Urinary bladder (tissue), 4 donors: ENCODE results near the gene ITPR2. TPM values are rescaled to one million over a fixed set of nuclear protein-coding genes. Genes with fewer than 3 reads are reported as not detected.
A peak's percentile ranks its signal among the peaks of the same experiment; 100 is the strongest.
"Not testable (repeated sequence)": the region's sequence is repeated elsewhere in the genome, so short reads cannot be mapped to it uniquely, and the experiment has no call there.

Experiments
- DNase-seq: peaks from one replicate; pipeline ENCODE4 v3.0.0-alpha.2; 2015; ENCODE audit errors: extremely low spot score
- H3K27ac ChIP-seq: one replicate; pipeline ENCODE4 v1.5.1; 2013; ENCODE audit warnings: low read depth, mild to moderate bottlenecking, moderate library complexity
- H3K36me3 ChIP-seq: one replicate; pipeline ENCODE4 v1.6.1; 2013; ENCODE audit warnings: mild to moderate bottlenecking, moderate library complexity; ENCODE audit not compliant: insufficient read depth
- H3K4me1 ChIP-seq: one replicate; pipeline ENCODE4 v1.6.1; 2013; ENCODE audit warnings: mild to moderate bottlenecking, moderate library complexity; ENCODE audit not compliant: insufficient read depth
- H3K4me3 ChIP-seq: one replicate; pipeline ENCODE4 v1.5.1; 2013; ENCODE audit warnings: low read depth, low read length
- WGBS: extraction: QIAGEN DNeasy Blood & Tissue Kit; methylation state at CpG from one replicate; pipeline ENCODE4 v1.1.7; 2013; 5-methylcytosine and 5-hydroxymethylcytosine counted together
- polyA plus RNA-seq: library from polyadenylated mRNA; stranded (reverse); fragments of 200-250 nt; gene quantifications from one replicate; pipeline ENCODE4 v1.2.3, GENCODE V29; 2013
- total RNA-seq: library from RNA; depleted of rRNA; stranded (reverse); fragments of >200 nt; gene quantifications from one replicate; pipeline ENCODE4 v1.2.3, GENCODE V29; 2014
- donor health status: healthy with polysubstance abuse.
- donor health status: healthy.

The ITPR2 gene
- total and polyA plus RNA-seq, 2 donors = 5.6 to 48.2 TPM

GRCh38 chr12:26661399-26661798, 171.6 kb downstream of the ITPR2 start:
- Histone ChIP-seq H3K36me3 (peaks cover 2% of the 10 kb centered on the region), H3K27ac (no peak overlapping the region), H3K4me3 (no peak overlapping the region), H3K4me1 (no peaks in the 10 kb centered on the region)
- WGBS = 80% methylated on average over 3 of the region's 3 CpGs
- no peak for DNase-seq

DNA sequence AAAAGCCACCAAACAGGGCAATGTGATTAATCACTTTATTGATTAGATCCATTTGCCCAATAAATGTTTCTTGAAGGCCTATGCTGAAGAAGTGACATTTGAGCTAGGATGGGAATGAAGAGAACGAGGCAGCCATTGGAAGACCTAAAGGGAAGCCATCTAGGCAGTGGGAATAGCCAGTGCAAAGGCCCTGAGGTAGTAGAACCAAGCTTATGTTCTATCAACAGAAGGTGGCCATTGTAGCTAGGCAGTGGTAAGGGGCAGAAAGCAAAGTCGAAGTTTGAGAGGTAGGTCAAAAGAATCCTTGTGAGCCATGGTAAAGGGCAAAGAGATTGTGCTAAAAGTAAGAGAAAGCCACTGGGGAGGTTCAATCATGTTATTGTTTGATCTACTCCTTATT, 173.1 kb downstream of the ITPR2 start:
- peaks cover 2% of the 10 kb centered on the region for H3K36me3 ChIP-seq
- WGBS = 98% methylated on average over 2 of the region's 2 CpGs
- DNase-seq = no peak
- H3K4me1 ChIP-seq = no peaks in the 10 kb centered on the region
- no peak overlapping the region for H3K4me3 ChIP-seq
- H3K27ac ChIP-seq = no peak overlapping the region

DNA sequence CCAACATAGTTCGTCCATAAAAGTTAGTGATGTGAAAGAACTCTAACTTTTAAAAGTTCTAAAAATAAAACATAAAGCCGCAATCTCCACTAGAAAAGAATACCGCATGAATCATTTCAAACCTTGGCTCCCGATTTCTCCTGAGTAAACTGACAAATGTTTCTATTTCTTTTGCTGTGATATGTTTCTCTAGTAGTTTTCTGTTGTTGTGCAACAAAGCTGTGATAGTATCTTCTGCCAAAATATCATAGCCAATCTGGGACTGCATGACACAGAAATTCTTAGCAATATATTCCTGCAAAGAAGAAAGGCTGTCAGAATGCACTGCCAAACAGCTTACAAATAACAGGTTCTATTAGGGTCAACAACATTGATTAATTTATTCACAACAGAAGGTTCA, 174.0 kb downstream of the ITPR2 start:
- WGBS = 22% methylated on average over 4 of the region's 4 CpGs
- H3K27ac ChIP-seq = no peak overlapping the region
- no peaks in the 10 kb centered on the region for H3K4me1 ChIP-seq

DNA sequence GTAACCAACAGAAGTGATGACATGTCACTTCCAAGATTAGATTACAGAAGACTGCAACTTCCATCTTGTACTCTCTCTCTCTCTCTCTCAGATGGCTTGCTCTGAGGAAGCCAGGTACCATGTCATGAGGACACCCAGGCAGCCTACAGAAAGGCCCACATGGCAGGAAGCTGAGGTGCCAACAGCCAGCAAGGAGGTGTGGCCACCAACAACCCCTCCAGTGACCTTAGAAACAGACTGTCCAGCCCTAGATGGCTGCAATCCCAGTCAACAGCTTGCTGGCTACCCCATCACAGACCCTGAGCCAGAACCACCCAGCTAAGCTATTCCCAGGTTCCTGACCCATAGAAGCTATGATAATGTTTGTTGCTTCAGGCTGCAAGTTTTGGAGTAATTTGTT, 178.4 kb downstream of the ITPR2 start:
- H3K36me3 ChIP-seq = no peaks in the 10 kb centered on the region
- no peak for DNase-seq
- no peaks in the 10 kb centered on the region for H3K4me1 ChIP-seq
- H3K4me3 ChIP-seq = no peak overlapping the region
- no peak overlapping the region for H3K27ac ChIP-seq

More for the DNA sequence above, 174.0 kb downstream of the ITPR2 start:
- Histone ChIP-seq H3K4me3 (no peak overlapping the region), H3K36me3 (peaks cover 2% of the 10 kb centered on the region)
- no peak for DNase-seq

- WGBS = 37% methylated on average over 7 of the region's 7 CpGs
- DNase-seq = peak; percentile 32
- H3K36me3 ChIP-seq = no peaks in the 10 kb centered on the region
- H3K4me1 ChIP-seq = no peaks in the 10 kb centered on the region
- H3K4me3 ChIP-seq = no peak overlapping the region
- H3K27ac ChIP-seq = no peak overlapping the region
Observed at GRCh38 chr12:26651566-26652188, 181.3 kb downstream of the ITPR2 start.

GRCh38 chr12:26651036-26651435, 182.0 kb downstream of the ITPR2 start:
- Histone ChIP-seq H3K36me3 (no peaks in the 10 kb centered on the region), H3K27ac (no peak overlapping the region), H3K4me3 (no peak overlapping the region)

GRCh38 chr12:26648999-26649398, 184.0 kb downstream of the ITPR2 start:
- no peak for DNase-seq
- Histone ChIP-seq H3K4me3 (no peak overlapping the region), H3K27ac (no peak overlapping the region), H3K4me1 (no peaks in the 10 kb centered on the region), H3K36me3 (no peaks in the 10 kb centered on the region)
- 37% methylated on average over 1 of the region's 1 CpG for WGBS

More at GRCh38 chr12:26651036-26651435, 182.0 kb downstream of the ITPR2 start:
- H3K4me1 ChIP-seq = no peaks in the 10 kb centered on the region
- DNase-seq = no peak

GRCh38 chr12:26648584-26648983, 184.4 kb downstream of the ITPR2 start:
- H3K27ac ChIP-seq = no peak overlapping the region
- no peaks in the 10 kb centered on the region for H3K4me1 ChIP-seq
- WGBS = 5% methylated on average over 1 of the region's 1 CpG
- H3K4me3 ChIP-seq = no peak overlapping the region
- no peaks in the 10 kb centered on the region for H3K36me3 ChIP-seq
- no peak for DNase-seq

DNA sequence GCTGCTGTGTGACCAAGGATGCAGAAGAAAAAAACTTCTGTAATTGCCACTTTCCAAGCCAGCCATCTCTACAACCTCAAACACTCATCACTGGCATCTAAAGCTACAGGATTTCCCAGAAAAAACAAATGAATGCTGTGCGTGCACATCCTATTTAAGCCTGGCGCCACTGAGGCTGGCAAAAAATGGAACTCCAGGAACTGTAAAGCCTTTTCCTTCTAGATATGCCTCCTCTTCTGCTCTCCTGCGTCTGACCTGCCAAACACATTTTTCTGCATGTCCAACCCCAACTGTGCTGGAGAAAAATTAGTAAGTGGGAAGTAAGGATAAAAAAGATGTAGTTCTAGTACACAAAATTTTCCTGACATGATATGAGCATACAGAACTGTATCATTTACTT, 184.9 kb downstream of the ITPR2 start:
- H3K4me1 ChIP-seq = no peaks in the 10 kb centered on the region
- no peak for DNase-seq
- no peaks in the 10 kb centered on the region for H3K36me3 ChIP-seq
- H3K27ac ChIP-seq = no peak overlapping the region
- whole genome bisulfite sequencing = 64% methylated on average over 3 of the region's 3 CpGs
- no peak overlapping the region for H3K4me3 ChIP-seq

DNA sequence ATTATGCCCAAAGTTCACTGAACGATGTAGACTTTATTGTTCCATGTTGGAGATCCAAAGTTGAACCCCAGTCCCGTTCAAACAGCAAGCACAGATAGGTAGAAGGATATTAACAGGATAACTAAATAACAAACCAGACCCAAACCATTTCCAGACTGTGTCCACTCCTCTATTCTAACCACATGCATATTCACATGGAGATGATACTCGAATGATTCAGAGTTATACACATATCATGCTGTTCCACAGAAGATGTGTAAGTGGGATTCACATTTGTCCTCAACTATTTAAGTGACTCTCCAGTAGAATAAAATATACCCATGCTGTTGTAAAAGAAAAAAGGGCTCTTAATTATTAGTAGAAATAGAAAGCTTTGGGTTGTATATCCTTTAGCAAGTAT, 185.9 kb downstream of the ITPR2 start:
- Histone ChIP-seq H3K36me3 (no peaks in the 10 kb centered on the region), H3K4me3 (no peak overlapping the region), H3K4me1 (no peaks in the 10 kb centered on the region), H3K27ac (no peak overlapping the region)
- DNase-seq = no peak
- WGBS = 97% methylated on average over 3 of the region's 3 CpGs

GRCh38 chr12:26646571-26646970, 186.4 kb downstream of the ITPR2 start:
- Histone ChIP-seq H3K4me1 (no peaks in the 10 kb centered on the region), H3K4me3 (no peak overlapping the region), H3K27ac (no peak overlapping the region), H3K36me3 (no peaks in the 10 kb centered on the region)
- no peak for DNase-seq
- 63% methylated on average over 2 of the region's 2 CpGs for WGBS

GRCh38 chr12:26644376-26644775, 188.6 kb downstream of the ITPR2 start:
- DNase-seq, H3K4me1 ChIP-seq, H3K36me3 ChIP-seq, H3K4me3 ChIP-seq, H3K27ac ChIP-seq: not testable (repeated sequence)
- WGBS = 90% methylated on average over 3 of the region's 3 CpGs

GRCh38 chr12:26643532-26644315, 189.3 kb downstream of the ITPR2 start:
- no peaks in the 10 kb centered on the region for H3K4me1 ChIP-seq
- WGBS = 47% methylated on average over 4 of the region's 4 CpGs
- no peaks in the 10 kb centered on the region for H3K36me3 ChIP-seq
- H3K4me3 ChIP-seq = no peak overlapping the region
- no peak overlapping the region for H3K27ac ChIP-seq
- no peak for DNase-seq

- Histone ChIP-seq H3K4me3 (no peak overlapping the region), H3K27ac (no peak overlapping the region), H3K36me3 (no peaks in the 10 kb centered on the region), H3K4me1 (no peaks in the 10 kb centered on the region)
- 59% methylated on average over 2 of the region's 2 CpGs for WGBS
- no peak for DNase-seq
Observed at GRCh38 chr12:26642361-26642760, 190.6 kb downstream of the ITPR2 start.
